Upper lobe of left lung (tissue), 4 donors: ENCODE results near the gene DLX4.

ENCODE experiments used
- POLR2AphosphoS5 ChIP-seq, 2 donors: sonication (generic); formaldehyde crosslinking; IDR thresholded peaks; one replicate each; pipeline ENCODE4 v1.5.1; 2017; ENCODE audit warnings: antibody characterized with exemption in 2 of 2
- TF ChIP-seq, protein P1 (sequence below), 6 experiments: fragments of 450-650 bp in 4 of 6; fragments of 200-600 bp in 2 of 6; sonication (generic) in 2 of 6; IDR thresholded peaks; one replicate each; pipeline ENCODE4 v1.5.1; 2016 to 2019; ENCODE audit warnings: antibody characterized with exemption in 6 of 6

DNA sequence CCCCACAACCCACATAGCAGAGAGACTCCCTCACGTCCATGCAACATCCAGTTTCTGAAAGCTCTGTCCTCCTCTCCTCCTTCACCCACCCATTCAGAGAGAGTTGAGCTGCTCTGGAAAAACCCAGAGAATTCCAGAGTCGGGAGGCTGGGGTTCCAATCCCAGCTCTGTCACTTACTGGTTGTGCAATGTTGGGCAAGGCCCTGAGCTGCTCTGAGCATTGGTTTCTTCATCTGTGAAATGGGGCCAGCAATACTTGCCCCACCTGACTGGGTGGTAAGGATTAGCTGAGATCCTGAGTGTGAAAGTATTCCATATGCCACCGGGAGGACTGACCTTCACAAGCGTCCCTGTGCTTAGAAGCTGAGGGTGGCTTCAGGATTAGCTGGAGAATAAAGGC, 12.2 kb upstream of the DLX4 start:
- TF ChIP-seq, protein P1, sequence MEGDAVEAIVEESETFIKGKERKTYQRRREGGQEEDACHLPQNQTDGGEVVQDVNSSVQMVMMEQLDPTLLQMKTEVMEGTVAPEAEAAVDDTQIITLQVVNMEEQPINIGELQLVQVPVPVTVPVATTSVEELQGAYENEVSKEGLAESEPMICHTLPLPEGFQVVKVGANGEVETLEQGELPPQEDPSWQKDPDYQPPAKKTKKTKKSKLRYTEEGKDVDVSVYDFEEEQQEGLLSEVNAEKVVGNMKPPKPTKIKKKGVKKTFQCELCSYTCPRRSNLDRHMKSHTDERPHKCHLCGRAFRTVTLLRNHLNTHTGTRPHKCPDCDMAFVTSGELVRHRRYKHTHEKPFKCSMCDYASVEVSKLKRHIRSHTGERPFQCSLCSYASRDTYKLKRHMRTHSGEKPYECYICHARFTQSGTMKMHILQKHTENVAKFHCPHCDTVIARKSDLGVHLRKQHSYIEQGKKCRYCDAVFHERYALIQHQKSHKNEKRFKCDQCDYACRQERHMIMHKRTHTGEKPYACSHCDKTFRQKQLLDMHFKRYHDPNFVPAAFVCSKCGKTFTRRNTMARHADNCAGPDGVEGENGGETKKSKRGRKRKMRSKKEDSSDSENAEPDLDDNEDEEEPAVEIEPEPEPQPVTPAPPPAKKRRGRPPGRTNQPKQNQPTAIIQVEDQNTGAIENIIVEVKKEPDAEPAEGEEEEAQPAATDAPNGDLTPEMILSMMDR (IDR thresholded peaks at IDR 0.05), result no peak
- no peak for TF ChIP-seq POLR2AphosphoS5 (IDR thresholded peaks at IDR 0.05)
